Raji (cell line): Measurements from ENCODE around the gene VCL.

ENCODE experiments used
- POLR2A ChIP-seq: IDR thresholded peaks from 2 replicates; pipeline ENCODE4 v1.6.1; 2011; ENCODE audit warnings: low read depth, low read length, control low read depth; ENCODE audit not compliant: insufficient read depth

VCL gene

DNA sequence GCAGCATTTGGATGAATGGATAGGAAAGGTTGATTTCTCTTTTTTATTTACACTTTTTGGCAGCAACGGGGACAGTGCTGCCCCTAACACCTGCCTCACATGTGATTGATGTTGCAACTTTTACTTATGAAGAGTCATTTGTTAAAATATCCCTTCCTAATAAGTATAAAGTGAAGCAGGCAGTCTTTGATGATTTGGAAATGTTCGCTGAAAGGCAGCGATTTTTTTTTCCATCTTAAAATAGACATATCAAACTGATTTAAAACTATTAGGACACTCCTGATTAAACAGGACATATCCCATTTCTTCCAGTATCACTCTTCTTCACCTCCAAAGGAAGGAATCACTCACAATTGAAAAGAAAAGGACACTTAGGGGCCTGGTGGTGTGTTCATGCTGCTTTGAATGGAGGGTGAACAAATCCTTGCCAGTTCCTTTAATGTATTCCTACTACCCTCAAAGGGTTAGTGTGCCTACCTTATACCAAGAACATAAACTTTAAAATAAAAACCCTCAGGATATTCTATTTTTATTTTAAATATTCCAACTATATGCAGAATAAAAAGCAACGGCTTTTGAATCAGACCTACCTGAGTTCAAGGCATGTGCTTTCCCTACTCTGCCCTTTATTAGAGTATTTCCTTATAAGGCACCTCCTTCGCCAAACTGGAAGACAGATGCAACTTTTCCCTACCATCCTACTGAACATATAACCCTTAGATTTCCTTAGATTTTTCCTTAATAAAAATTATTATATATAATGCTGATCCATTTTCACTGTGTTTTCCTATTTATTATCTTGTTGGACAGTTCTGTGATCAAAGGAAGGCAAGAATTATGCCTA lies 154.2 kb downstream of the VCL start:
- no peak for TF ChIP-seq POLR2A

DNA sequence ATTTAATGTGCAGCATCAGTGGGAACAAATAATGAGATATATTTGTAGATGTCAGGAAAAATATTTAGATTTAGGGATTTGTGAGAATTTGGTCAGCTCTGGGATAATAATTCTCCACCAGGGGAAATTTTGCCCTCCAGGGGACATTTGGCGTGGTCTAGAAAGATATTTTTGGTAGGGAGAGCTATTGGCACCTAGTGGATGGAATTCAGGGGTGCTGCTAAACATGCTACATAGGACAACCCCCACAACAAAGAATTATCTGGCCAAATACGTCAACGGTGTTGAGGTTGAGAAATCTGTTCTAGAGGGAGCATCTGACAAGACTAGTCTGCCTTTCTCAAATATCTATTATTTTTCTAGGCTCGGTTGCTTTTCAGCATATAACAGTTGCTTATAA lies 155.2 kb downstream of the VCL start:
- no peak for TF ChIP-seq POLR2A

DNA sequence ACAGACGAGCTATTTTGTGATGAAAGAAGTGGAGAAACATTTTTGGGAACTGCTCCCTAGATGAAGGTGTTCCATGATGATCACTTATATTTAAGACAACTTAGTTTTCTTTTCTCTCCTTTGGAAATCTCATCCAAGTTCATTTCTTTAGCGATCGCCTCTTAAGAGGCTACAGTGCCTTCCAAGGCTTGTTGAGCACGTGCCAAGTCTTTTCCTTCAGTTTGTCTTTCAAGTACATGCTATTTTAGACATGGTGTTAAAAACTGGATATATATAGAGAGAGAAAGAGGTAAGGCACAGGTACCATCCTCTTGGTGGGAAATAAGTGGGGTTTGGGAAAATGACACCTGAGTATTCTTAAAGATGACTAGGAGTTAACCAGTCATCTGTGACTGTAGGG lies 155.8 kb downstream of the VCL start:
- TF ChIP-seq POLR2A, result no peak

DNA sequence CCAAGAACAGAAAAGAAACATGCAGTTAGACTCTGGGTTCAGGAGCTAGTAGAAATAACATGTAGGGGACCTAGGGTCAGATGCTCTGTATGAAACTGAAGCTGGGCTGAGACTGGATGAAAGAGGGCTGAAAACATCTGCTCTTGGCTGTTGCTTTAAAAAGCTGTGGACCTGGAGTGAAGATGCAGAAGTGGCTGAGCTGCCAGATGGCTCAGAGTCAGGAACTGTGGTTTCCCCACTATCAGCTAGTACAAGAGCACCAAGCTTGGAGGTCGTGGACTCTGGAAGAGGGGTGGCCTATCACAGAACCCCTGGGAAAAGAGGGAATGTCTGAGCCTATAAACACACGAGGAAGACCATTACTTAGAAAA lies 159.0 kb downstream of the VCL start:
- no peak for TF ChIP-seq POLR2A

DNA sequence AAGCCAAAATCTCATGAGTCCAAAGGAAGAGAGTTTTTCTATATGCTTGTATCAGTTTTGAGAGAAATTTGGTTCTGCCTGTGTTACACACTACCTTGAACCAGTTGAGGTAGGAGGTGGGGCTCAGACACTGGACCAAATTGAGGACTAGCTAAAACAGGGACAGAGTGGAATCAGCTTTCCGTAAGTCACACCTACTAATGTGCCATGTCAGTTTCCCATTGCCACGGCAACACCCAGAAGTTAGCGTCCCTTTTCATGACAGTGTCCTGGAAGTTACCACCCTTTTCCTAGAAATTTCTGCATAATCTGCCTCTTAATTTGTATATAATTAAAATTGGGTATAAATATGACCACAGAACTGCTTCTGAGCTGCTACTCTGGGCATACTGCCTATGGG lies 162.1 kb downstream of the VCL start:
- TF ChIP-seq POLR2A, result no peak

DNA sequence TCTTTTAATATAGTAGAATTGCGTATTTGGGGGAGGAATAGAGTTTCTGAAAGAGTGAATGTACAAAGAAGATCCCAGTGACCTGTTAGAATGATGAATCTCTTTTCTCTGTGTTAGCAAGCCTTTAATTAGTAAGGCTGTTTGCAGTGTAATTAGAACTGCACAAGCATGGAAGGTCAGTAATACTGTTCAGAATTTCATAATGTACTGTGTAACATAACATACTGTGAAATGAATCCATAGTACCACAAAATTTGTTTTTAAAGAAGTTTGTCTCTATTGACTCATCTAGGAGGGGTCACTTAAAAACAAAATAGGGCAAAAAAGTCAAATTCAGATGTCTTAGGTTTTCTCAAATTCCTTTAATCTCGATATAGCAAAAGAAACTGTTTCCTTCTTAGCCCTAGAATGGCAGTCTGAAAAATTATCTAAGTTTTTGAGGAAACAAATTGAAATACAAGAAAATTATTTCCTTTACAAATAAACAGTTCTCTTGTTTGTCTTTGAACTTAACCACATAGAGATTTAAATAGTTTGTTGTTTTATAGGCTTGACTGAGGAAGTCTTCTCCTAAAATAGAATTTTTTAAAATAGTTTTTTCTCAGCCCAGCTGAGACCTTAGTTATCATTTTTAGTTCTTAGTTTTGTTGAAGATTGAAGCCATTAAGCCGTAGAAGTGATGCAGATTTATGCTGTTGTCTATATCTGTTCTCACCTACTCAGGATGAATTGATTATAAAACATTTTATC lies 165.6 kb downstream of the VCL start:
- TF ChIP-seq POLR2A, result no peak

DNA sequence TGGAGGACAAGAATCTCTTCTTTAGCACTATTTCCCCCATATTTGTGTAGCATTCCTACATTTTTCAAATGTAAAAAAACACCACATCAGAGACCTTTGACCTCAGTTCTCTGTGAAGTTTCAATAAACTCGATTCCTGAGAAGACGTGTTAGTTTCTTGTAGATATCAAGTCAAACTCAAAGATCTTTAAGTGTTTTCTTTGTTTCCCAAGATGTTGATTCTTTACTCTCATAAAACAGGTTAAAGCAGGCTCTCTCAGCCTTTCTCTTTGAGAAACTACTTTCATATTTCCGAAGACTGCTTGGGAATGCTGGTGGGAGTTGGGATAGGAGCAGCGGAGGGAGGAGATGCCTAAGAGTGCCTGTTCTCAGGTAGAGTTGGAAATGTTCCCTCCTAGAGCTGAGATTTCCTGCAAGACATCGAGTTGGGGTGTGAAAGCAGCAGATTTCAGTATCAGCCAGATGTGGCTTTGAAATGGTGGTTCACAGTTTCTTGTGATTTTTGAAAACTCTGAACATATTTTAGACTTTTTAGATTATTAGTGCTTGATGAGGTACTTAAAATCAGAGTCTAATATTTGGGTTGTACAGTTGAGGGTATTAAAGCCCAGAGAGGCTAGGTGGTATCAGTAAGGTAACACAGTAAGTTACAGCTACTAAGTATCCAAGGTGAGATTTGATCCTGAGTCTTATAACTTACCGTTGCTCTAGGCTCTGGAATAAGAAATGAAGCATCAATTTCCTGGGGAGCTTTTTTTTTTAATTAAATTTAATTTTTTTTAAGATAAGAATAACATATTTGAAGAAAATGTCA lies 167.0 kb downstream of the VCL start:
- TF ChIP-seq POLR2A, result no peak

DNA sequence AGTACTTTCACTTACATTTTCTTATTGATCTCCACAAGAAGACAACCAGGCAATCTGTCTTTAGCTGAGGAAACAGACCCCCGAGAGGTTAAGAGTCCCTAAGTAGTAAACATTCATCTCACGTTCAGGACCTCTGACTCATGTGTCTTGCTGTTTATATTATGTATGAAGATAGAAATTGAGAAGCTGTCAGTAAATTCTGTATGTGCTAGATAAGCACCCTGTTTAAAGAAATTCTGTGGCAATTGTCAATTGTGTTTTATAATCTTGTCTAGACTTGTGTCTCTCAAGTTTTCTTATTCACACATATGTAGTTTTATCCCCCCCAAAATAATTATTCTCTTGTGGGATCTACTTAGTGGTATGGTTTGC lies 167.6 kb downstream of the VCL start:
- no peak for TF ChIP-seq POLR2A

DNA sequence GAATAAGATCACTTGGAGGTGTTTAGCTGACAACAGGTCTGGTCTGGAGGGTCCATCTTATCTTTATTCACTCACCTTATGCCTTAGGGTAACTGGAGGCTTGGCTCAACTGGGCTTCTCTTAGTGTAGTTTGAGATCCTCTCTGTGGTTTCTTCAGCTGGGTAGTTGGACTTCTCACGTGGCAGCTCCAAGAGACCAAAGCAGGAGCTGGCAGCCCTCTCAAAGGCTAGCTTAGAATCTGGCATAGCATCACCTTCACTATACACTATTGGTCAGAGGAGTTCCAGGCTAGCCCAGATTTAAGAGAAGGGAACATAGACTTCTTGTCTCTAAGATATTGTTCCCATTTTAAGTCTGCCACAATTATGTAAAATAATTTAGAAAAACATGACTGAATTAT lies 169.5 kb downstream of the VCL start:
- TF ChIP-seq POLR2A, result no peak
